ENCODE measurements around the gene SIN3A. TPM values are rescaled to one million over a fixed set of nuclear protein-coding genes. Genes with fewer than 3 reads are reported as not detected.
"Not testable (repeated sequence)": the region's sequence is repeated elsewhere in the genome, so short reads cannot be mapped to it uniquely, and the experiment has no call there.

Gene SIN3A
- 10 to 100 TPM; 64.5 to 90.2 (median 84.7) TPM for total RNA-seq
- 10 to 100 TPM in 1 of 3 donors, 1 to 10 TPM in 2; 8.2 to 12.5 (median 8.4) TPM for polyA plus RNA-seq
- long read RNA-seq, donor 1, full-length matches to known transcripts = 7 of 12 reads
- long read RNA-seq, donor 1, partial matches to known transcripts = 5 of 12 reads
- long read RNA-seq, donor 1, other reads (novel, unspliced or antisense) = 0 of 12 reads
- long read RNA-seq, donor 2, full-length matches to known transcripts = 4 of 4 reads
- long read RNA-seq, donor 2, partial matches to known transcripts = 0 of 4 reads
- long read RNA-seq, donor 2, other reads (novel, unspliced or antisense) = 0 of 4 reads

DNA sequence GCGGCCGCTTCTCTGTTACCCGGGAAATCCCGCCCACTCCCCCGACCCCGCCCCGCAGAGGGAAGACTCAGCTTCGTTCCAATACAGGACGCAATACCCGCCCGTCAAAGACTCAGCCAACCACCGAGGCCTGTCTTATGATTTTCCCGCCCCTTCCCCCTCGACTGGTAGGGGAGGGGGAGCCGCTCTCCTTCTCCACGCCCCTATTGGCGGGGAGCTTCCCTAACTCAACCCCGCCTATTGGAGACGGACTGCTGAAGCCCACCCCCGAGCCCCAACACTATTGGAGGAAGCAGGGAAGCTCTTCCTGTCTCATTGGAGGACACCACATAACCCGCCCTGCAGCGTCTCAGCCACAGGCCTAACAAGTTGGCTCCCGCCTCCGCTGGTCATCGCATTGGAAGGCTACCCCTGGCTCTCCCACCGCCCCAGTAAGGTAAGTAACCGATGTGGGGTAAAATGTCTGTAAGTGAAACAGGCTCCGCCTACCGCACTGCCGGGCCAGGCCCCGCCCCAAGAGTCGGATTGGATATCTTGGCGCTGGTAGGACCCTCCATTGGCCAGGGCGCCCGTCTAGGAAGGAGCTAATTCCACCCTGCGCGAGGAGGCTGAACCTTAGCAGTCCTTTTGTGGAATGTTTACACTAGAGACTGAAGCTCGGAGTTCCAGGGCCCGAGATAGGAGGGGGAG, at the start of gene SIN3A:
Gene SIN3A (minus strand): TSS at position 17 of the 690 bp plus-strand sequence. CDS start 21,315 bp downstream, outside the sequence.
- DNase-seq = peak; percentile 99
- intact Hi-C loops (cut with DNase I; ENCODE audit: low total_unique reads) = loop anchor here (10.0 kb wide), 1 partner anchor 77 kb away; no protein-coding TSS in a partner anchor
- H3K4me1 ChIP-seq = peaks cover 24 to 65% (median 51%) of the 10 kb centered on the region in 6 donors
- no peaks in the 10 kb centered on the region for H3K27me3 ChIP-seq (replicated peaks in 1 of 7)
- WGBS, 5 donors = 0 to 1% (median 0%) methylated on average over 36 to 39 of the region's 39 CpGs
- H3K9me3 ChIP-seq = no peaks in the 10 kb centered on the region
- H3K36me3 ChIP-seq = peaks cover 0 to 8% (median 0%) of the 10 kb centered on the region in 6 donors
- peak in 2 of 3 donors; percentile 14 to 59 for TF ChIP-seq POLR2A (IDR thresholded peaks at IDR 0.05)
- TF ChIP-seq, protein P1, sequence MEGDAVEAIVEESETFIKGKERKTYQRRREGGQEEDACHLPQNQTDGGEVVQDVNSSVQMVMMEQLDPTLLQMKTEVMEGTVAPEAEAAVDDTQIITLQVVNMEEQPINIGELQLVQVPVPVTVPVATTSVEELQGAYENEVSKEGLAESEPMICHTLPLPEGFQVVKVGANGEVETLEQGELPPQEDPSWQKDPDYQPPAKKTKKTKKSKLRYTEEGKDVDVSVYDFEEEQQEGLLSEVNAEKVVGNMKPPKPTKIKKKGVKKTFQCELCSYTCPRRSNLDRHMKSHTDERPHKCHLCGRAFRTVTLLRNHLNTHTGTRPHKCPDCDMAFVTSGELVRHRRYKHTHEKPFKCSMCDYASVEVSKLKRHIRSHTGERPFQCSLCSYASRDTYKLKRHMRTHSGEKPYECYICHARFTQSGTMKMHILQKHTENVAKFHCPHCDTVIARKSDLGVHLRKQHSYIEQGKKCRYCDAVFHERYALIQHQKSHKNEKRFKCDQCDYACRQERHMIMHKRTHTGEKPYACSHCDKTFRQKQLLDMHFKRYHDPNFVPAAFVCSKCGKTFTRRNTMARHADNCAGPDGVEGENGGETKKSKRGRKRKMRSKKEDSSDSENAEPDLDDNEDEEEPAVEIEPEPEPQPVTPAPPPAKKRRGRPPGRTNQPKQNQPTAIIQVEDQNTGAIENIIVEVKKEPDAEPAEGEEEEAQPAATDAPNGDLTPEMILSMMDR (IDR thresholded peaks at IDR 0.05 in 8 of 11, conservative IDR thresholded peaks at IDR 0.05 in 3 of 11) = peak in 2 of 11 experiments; percentile 31 to 32
- peak; percentile 79 to 93 (median 84) for TF ChIP-seq POLR2AphosphoS5 (IDR thresholded peaks at IDR 0.05)
- peak within 1 kb of the TSS; percentile 95 to 99 (median 98) for H3K27ac ChIP-seq
- H3K4me3 ChIP-seq = peak within 1 kb of the TSS; percentile 77 to 99 (median 92)

DNA sequence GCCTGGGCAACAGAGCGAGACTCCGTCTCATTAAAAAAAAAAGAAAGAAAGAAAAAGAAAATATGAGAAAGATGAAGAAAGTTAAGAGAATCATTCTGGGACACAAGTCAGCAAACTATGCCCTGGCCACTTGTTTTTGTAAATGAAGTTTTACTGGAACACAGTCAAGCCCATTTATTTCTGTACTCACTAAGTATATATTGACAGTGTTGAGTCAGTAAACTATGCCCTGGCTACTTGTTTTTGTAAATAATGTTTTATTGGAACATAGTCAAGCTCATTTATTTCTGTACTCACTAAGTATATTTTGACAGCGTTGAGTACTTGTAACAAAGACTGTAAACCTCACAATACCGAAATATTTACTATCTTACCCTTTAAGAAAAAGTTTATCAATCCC, 42.2 kb upstream of the SIN3A start:
- intact Hi-C loops (cut with DNase I; ENCODE audit: low total_unique reads) = no loop called here
- Histone ChIP-seq H3K9me3 (peaks cover 0 to 8% (median 5%) of the 10 kb centered on the region in 8 donors), H3K36me3 (peaks cover 0 to 92% (median 17%) of the 10 kb centered on the region in 6 donors), H3K27me3 (replicated peaks in 1 of 7) (no peaks in the 10 kb centered on the region), H3K4me1 (no peaks in the 10 kb centered on the region), H3K27ac (no peak overlapping the region), H3K4me3 (no peak overlapping the region)
- TF ChIP-seq, protein P1 (IDR thresholded peaks at IDR 0.05 in 8 of 11, conservative IDR thresholded peaks at IDR 0.05 in 3 of 11) = no peak
- TF ChIP-seq POLR2A (IDR thresholded peaks at IDR 0.05) = no peak
- TF ChIP-seq POLR2AphosphoS5 (IDR thresholded peaks at IDR 0.05) = no peak
- DNase-seq = no peak
- 97 to 98% (median 98%) methylated on average over 4 of the region's 4 CpGs for whole genome bisulfite sequencing, 5 donors

DNA sequence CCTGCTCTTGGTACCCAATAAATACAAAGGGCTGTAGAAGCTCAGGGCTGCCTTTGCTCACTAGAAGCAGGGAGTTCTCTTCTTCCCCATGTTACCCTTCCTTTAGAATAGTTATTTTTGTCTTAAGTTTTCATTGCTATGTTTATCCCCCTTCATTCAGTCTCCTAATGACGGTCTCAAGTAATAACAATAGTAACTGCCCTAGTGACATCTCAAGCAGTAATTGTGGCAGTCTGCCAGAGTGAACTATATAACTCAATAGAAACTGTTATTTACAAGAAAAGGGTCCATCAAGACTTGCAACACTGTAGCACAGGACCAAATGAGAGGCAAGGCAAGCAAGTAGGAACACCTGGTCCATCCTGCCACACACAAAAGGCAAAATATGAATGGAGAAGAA, 32.5 kb upstream of the SIN3A start:
- H3K27ac ChIP-seq = peak overlapping the region in 1 of 8 donors; percentile 20
- no peak for TF ChIP-seq POLR2A (IDR thresholded peaks at IDR 0.05)
- DNase-seq = no peak
- 69 to 80% (median 76%) methylated on average over 1 of the region's 1 CpG for WGBS, 5 donors
- intact Hi-C loops (cut with DNase I; ENCODE audit: low total_unique reads) = no loop called here
- H3K4me1 ChIP-seq = peaks cover 0 to 8% (median 2%) of the 10 kb centered on the region in 6 donors
- no peaks in the 10 kb centered on the region for H3K9me3 ChIP-seq
- H3K36me3 ChIP-seq = peaks cover 0 to 60% (median 17%) of the 10 kb centered on the region in 6 donors
- H3K4me3 ChIP-seq = no peak overlapping the region
- no peaks in the 10 kb centered on the region for H3K27me3 ChIP-seq (replicated peaks in 1 of 7)

DNA sequence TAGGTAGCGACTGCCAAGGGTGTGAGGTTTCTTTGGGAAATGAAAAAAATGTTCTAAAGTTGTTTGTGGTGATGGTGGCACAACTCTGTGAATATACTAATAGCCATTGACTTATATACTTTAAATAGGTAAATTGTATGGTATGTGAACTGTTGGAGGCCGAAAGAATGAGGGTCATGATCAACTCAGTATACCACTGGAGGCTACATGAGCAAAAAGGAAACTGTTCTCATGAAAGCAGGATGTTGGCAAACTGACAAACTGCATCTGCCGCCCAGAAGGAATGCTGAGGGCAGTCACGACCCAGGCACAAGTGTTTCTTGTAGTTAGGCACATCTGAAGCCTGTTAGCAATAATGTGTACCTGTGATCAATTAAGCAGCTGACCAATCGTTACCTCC, 32.1 kb upstream of the SIN3A start:
- DNase-seq; H3K4me3 ChIP-seq; H3K27me3 ChIP-seq (replicated peaks in 1 of 7); intact Hi-C loops (cut with DNase I; ENCODE audit: low total_unique reads); H3K4me1 ChIP-seq; H3K9me3 ChIP-seq: not testable (repeated sequence)
- H3K27ac ChIP-seq = peak overlapping the region in 2 of 8 donors; percentile 27 to 37
- 67 to 82% (median 78%) methylated on average over 5 of the region's 5 CpGs for WGBS, 5 donors
- H3K36me3 ChIP-seq = peaks cover 0 to 60% (median 19%) of the 10 kb centered on the region in 6 donors

DNA sequence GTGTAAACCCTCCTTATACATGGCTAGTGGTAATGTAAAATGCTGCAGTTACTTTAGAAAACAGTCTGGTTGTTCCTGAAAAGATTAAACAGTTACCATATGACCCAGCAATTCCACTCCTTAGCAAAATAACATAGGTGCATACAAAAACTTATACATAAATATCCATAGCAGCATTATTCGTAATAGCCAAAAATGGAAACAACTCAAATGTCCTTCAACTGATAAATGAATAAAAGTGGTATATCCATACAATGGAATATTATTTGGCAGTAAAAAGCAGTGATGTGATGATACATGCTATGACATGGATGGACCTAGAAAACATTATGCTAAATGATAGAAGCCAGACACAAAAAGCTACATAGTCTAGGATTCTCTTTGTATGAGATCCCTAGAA, 31.6 kb upstream of the SIN3A start:
- 96 to 100% (median 100%) methylated on average over 1 of the region's 1 CpG for WGBS, 5 donors
- Histone ChIP-seq H3K4me3 (no peak overlapping the region), H3K9me3 (no peaks in the 10 kb centered on the region), H3K36me3 (peaks cover 0 to 60% (median 20%) of the 10 kb centered on the region in 6 donors), H3K27ac (peak overlapping the region in 2 of 8 donors; percentile 27 to 37), H3K4me1 (peaks cover 0 to 8% (median 2%) of the 10 kb centered on the region in 6 donors), H3K27me3 (replicated peaks in 1 of 7) (no peaks in the 10 kb centered on the region)
- intact Hi-C loops (cut with DNase I; ENCODE audit: low total_unique reads) = no loop called here
- TF ChIP-seq POLR2A (IDR thresholded peaks at IDR 0.05) (no peak), POLR2AphosphoS5 (IDR thresholded peaks at IDR 0.05) (no peak)
- TF ChIP-seq, protein P1 (IDR thresholded peaks at IDR 0.05 in 8 of 11, conservative IDR thresholded peaks at IDR 0.05 in 3 of 11) = no peak
- DNase-seq = no peak

DNA sequence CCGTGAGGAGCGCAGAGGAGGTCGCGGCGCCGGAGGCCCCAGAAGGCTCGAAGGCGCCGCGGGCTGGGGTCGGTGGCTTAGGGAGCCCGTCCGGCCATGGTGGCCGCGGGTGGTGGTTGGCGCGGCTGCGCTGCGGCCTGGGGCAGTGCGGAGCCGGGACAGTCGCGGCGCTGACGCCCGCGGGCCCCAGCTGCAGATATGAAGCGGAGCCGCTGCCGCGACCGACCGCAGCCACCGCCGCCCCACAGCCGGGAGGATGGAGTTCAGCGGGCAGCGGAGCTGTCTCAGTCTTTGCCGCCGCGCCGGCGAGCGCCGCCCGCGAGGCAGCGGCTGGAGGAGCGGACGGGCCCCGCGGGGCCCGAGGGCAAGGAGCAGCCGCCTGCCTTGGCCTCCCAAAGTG, 29.0 kb upstream of the SIN3A start:
- intact Hi-C loops (cut with DNase I; ENCODE audit: low total_unique reads); H3K4me1 ChIP-seq; H3K4me3 ChIP-seq; H3K27me3 ChIP-seq (replicated peaks in 1 of 7); H3K27ac ChIP-seq; DNase-seq; H3K9me3 ChIP-seq: not testable (repeated sequence)
- 95 to 99% (median 98%) methylated on average over 9 to 54 of the region's 54 CpGs for WGBS, 5 donors
- peaks cover 0 to 64% (median 17%) of the 10 kb centered on the region in 6 donors for H3K36me3 ChIP-seq

All from spleen (tissue), 13 donors.